Mesothelial cell of epicardium (in vitro differentiated cells): Measurements from ENCODE around the gene PDE2A. TPM values are rescaled to one million over a fixed set of nuclear protein-coding genes. Genes with fewer than 3 reads are reported as not detected.

Experiments
- DNase-seq, 2 experiments: peaks; one replicate each; pipeline ENCODE4 v3.0.0; 2021; ENCODE audit warnings: low spot score in 2 of 2; ENCODE audit not compliant: unreplicated experiment in 2 of 2
- H3K27ac Mint-ChIP-seq: 2 replicates; pipeline ENCODE4 v1.8.0; 2021; ENCODE audit warnings: mixed read lengths
- H3K27me3 Mint-ChIP-seq: 2 replicates; pipeline ENCODE4 v1.8.0; 2021; ENCODE audit warnings: low read depth, mixed read lengths
- H3K36me3 Mint-ChIP-seq: 2 replicates; pipeline ENCODE4 v1.8.0; 2021; ENCODE audit warnings: mixed read lengths
- H3K4me1 Mint-ChIP-seq: 2 replicates; pipeline ENCODE4 v1.8.0; 2021; ENCODE audit warnings: mixed read lengths
- H3K4me3 Mint-ChIP-seq: 2 replicates; pipeline ENCODE4 v1.8.0; 2021; ENCODE audit warnings: mild to moderate bottlenecking, moderate library complexity, mixed read lengths
- H3K9me3 Mint-ChIP-seq: 2 replicates; pipeline ENCODE4 v1.8.0; 2021; ENCODE audit warnings: mixed read lengths
- CTCF ChIP-seq: fragments of 200-600 bp; sonication (generic); IDR thresholded peaks from one replicate; pipeline ENCODE4 v1.5.0; 2021; ENCODE audit warnings: antibody characterized with exemption; ENCODE audit not compliant: unreplicated experiment
- total RNA-seq: library from RNA; stranded (reverse); gene quantifications from 3 replicates; pipeline ENCODE4 v1.2.1, GENCODE V29; 2021

The PDE2A gene
- total RNA-seq, 1 donor from 2014 or later, result 1.1 TPM

DNA sequence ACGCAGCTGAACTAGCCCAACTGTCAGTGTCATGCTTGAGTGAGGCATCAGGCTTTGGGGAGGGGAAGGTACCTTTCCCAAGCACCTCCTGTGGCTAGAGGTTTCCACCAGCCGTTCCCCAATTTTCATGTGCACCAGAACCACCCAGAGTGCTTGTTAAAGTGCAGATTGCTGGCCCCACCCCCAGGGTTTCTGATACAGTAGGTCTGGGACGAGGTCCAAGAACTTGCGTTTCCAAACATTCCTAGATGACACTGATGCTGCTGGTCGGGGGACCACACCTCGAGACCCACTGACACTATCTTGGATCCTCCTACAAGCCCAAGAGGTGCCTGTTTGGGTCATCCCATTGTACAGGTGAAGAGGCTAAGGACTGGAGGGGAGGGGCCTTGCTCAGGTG is 59.8 kb downstream of the PDE2A start:
- Mint-ChIP-seq H3K4me1 (peaks cover 13% of the 10 kb centered on the region), H3K9me3 (no peaks in the 10 kb centered on the region), H3K27ac (no peak overlapping the region), H3K4me3 (no peak overlapping the region), H3K27me3 (peaks cover 72% of the 10 kb centered on the region), H3K36me3 (no peaks in the 10 kb centered on the region)
- no peak for DNase-seq
- TF ChIP-seq CTCF, result no peak

DNA sequence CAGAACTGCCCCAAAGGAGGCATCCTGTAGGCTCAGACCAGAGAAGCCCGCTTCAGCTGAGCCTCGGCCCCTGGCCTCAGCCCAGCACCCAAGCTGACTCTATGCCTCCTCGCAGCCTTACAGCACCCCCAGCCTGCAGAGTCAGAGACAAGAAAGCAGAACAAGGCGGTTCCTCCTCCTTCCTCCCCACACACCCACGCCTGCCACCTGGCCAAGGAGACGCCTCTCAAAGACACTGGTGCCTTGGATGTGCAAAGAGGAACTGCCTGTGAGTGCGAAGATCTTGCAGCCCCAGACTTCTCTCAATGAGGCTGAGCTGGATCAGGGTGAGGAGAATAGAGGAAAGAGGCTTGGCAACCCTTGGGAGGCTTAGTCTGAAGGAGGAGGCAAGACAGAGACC is 60.2 kb downstream of the PDE2A start:
- Mint-ChIP-seq H3K27me3 (peaks cover 74% of the 10 kb centered on the region), H3K9me3 (no peaks in the 10 kb centered on the region), H3K27ac (no peak overlapping the region), H3K4me1 (peaks cover 13% of the 10 kb centered on the region), H3K4me3 (no peak overlapping the region), H3K36me3 (no peaks in the 10 kb centered on the region)
- no peak for DNase-seq
- TF ChIP-seq CTCF, result no peak

DNA sequence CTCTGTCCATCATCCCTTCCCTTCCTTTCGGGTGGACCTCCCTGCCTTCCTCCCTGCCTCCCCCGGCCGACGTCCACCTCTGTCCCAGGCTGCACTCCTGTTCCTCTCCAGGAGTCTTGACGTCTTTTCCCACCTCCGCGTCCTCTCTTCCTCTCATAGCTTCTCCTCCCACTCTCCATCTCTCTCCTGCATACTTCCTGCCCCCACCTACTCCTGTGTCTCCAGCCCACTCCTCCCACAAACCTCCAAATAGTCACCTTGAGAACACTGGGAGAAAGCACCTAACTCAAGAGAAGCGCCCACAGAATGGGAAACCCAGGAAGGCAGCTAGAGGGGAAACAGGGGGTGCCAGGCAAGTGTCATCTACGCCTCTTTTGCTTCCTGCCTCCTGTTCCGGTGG is 60.8 kb downstream of the PDE2A start:
- Mint-ChIP-seq H3K27ac (no peak overlapping the region), H3K27me3 (peaks cover 69% of the 10 kb centered on the region), H3K9me3 (no peaks in the 10 kb centered on the region), H3K36me3 (no peaks in the 10 kb centered on the region), H3K4me1 (peaks cover 8% of the 10 kb centered on the region), H3K4me3 (no peak overlapping the region)
- DNase-seq, result no peak
- TF ChIP-seq CTCF, result no peak

DNA sequence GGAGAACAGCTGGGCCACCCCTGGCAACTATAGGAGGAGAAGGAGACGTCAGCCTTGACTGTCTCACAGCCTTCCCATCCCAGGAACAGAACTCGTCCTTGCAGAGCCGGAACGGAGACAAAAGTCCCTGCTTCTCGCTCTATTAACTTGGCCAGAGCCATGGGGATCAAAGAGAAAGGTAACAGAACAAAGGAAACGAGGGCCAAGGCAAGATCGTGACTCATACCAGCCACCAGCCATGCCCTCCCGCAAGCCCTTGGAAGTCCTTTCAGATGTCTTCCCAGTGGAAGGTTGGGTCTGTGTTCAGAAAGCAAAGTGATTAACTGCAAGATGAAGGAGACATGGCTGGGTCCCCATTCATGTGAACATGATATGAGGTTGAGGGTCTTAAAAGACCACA is 64.7 kb downstream of the PDE2A start:
- Mint-ChIP-seq H3K4me1 (no peaks in the 10 kb centered on the region), H3K36me3 (no peaks in the 10 kb centered on the region), H3K27ac (no peak overlapping the region), H3K27me3 (peaks cover 67% of the 10 kb centered on the region), H3K9me3 (no peaks in the 10 kb centered on the region), H3K4me3 (no peak overlapping the region)
- DNase-seq, result no peak
- TF ChIP-seq CTCF, result no peak

GRCh38 chr11:72609045-72609444 is 65.2 kb downstream of the PDE2A start:
- Mint-ChIP-seq H3K9me3 (no peaks in the 10 kb centered on the region), H3K27me3 (peaks cover 67% of the 10 kb centered on the region), H3K36me3 (no peaks in the 10 kb centered on the region), H3K4me1 (no peaks in the 10 kb centered on the region), H3K27ac (no peak overlapping the region), H3K4me3 (no peak overlapping the region)
- peak; percentile 27 for TF ChIP-seq CTCF
- no peak for DNase-seq

DNA sequence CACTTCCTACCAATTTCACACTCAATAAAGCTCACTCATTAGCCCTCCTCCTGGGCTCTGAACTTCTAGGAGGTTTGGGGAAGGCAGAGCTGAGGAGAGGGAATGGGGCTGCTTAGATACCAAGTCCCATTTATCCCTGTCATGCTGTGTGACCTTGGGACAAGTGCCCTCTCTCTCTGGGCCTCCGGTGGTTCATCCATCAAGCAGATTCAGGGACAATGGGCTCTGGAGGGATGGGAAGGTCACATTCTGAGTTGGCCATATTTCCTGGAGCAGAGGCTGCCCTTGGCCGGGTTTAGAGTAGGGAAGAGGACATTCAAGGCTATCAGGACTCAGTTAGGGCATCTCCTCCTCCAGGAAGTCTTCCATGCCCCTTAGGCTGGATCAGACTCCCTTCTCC is 66.7 kb downstream of the PDE2A start:
- Mint-ChIP-seq H3K4me3 (no peak overlapping the region), H3K9me3 (no peaks in the 10 kb centered on the region), H3K27me3 (peaks cover 59% of the 10 kb centered on the region), H3K36me3 (no peaks in the 10 kb centered on the region), H3K27ac (no peak overlapping the region), H3K4me1 (no peaks in the 10 kb centered on the region)
- no peak for TF ChIP-seq CTCF
- DNase-seq, result no peak
